ENCODE measurements around the gene RHOA. TPM values are rescaled to one million over a fixed set of nuclear protein-coding genes. Genes with fewer than 3 reads are reported as not detected.

RHOA gene
- total and polyA plus RNA-seq, 2 of the 13 experiments (the other 11 are each of a cell fraction or from before 2014, with no cell fraction given) = 131 to 177 TPM

DNA sequence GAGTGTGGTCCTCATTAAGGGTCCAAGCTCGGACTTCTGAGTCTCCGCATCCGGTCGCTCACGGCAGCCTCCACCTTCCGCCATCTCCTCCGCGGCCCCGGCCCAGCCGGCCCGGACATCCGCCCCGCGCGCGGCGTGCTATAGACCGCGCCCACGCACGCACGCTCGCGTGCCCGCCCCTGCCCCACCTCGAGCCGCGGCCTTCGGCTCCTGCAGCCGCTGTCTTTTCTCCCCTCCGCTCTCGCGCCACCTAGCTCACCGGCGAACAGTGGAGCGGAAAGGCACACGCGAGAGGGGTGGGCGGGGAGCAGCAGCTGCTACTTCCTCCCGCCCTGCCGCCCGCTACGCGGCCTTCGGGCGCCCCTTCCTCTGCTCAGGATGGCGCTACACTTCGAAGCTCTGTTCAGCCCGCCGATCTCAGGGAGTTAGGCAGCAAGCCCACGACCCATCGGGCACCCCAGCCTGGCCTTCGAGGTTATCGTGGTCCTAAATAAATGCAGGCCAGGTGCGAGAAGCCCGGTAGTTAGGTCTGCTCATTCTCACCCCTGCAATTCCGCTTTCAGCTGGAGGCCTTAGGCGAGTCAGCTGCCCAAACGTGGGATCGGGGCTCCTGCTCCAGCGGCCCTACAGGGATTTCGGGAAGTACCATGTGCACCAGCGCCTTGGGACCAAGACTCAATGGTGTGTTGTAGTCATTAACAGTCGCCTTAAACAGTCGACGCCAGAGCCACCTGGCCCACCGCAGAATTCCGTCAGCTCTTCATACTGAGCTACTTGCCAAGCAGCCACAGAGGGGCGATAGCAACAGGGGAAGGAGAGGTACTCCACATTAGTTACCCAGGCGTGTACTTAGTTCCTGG, 71.6 kb downstream of the RHOA start, which contains the start of gene USP4 (continued):
- no peak; the same call in 1 of the 2 replicates for TF ChIP-seq KIAA2018 (CRISPR knock-in tag; IDR thresholded peaks at IDR 0.05; ENCODE audit: borderline replicate concordance)
- TF ChIP-seq, protein P1, sequence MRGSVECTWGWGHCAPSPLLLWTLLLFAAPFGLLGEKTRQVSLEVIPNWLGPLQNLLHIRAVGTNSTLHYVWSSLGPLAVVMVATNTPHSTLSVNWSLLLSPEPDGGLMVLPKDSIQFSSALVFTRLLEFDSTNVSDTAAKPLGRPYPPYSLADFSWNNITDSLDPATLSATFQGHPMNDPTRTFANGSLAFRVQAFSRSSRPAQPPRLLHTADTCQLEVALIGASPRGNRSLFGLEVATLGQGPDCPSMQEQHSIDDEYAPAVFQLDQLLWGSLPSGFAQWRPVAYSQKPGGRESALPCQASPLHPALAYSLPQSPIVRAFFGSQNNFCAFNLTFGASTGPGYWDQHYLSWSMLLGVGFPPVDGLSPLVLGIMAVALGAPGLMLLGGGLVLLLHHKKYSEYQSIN (CRISPR knock-in tag; IDR thresholded peaks at IDR 0.05; ENCODE audit: borderline replicate concordance) = no peak
- TF ChIP-seq TEAD3 (CRISPR knock-in tag; optimal IDR thresholded peaks at IDR 0.05; ENCODE audit: borderline replicate concordance) = peak; percentile 10
- peak; percentile 78 for TF ChIP-seq ZNF121 (CRISPR knock-in tag; IDR thresholded peaks at IDR 0.05)
- TF ChIP-seq, protein P2, sequence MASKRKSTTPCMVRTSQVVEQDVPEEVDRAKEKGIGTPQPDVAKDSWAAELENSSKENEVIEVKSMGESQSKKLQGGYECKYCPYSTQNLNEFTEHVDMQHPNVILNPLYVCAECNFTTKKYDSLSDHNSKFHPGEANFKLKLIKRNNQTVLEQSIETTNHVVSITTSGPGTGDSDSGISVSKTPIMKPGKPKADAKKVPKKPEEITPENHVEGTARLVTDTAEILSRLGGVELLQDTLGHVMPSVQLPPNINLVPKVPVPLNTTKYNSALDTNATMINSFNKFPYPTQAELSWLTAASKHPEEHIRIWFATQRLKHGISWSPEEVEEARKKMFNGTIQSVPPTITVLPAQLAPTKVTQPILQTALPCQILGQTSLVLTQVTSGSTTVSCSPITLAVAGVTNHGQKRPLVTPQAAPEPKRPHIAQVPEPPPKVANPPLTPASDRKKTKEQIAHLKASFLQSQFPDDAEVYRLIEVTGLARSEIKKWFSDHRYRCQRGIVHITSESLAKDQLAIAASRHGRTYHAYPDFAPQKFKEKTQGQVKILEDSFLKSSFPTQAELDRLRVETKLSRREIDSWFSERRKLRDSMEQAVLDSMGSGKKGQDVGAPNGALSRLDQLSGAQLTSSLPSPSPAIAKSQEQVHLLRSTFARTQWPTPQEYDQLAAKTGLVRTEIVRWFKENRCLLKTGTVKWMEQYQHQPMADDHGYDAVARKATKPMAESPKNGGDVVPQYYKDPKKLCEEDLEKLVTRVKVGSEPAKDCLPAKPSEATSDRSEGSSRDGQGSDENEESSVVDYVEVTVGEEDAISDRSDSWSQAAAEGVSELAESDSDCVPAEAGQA (IDR thresholded peaks at IDR 0.05; ENCODE audit: low read depth) = peak; percentile 49
- TF ChIP-seq, protein P2 (CRISPR knock-in tag; IDR thresholded peaks at IDR 0.05; ENCODE audit: borderline replicate concordance) = no peak; the same call in 1 of the 2 replicates
- no peak for TF ChIP-seq NCOR1 (IDR thresholded peaks at IDR 0.05; ENCODE audit: borderline replicate concordance, low read length)
- TF ChIP-seq HOXA9 (CRISPR knock-in tag; IDR thresholded peaks at IDR 0.05; ENCODE audit: borderline replicate concordance) = peak; percentile 92
- TF ChIP-seq DNMT3B (CRISPR knock-in tag; conservative IDR thresholded peaks at IDR 0.05) = peak; percentile 91; the same call in 1 of the 2 replicates
- peak; percentile 84 for TF ChIP-seq WIZ (CRISPR knock-in tag; IDR thresholded peaks at IDR 0.05)
- TF ChIP-seq ZNF205 (CRISPR knock-in tag; IDR thresholded peaks at IDR 0.05) = peak; percentile 35; the same call in 1 of the 2 replicates
